Left lung (tissue), 10 donors: ENCODE measurements around the gene GMEB2. TPM values are rescaled to one million over a fixed set of nuclear protein-coding genes. Genes with fewer than 3 reads are reported as not detected.
A peak's percentile ranks its signal among the peaks of the same experiment; 100 is the strongest.

Experiments
- ATAC-seq: fragments of 200-7000 bp; cut with Tn5 transposase; one replicate; pipeline ENCODE4 v1.9.1; 2020; ENCODE audit warnings: moderate library complexity
- DNase-seq, 4 donors: peaks; one replicate each; pipeline ENCODE4 v3.0.0-alpha.2; 2013 to 2020
- H3K27ac ChIP-seq, 2 donors: fragments of 200-600 bp; sonication (generic) in 1 of 2; one replicate each; pipeline versions ENCODE4 v1.5.0 to v1.8.0; 2020 to 2021
- H3K27me3 ChIP-seq, 2 donors: fragments of 200-600 bp; sonication (generic) in 1 of 2; one replicate each; pipeline versions ENCODE4 v1.5.0 to v1.8.0; 2020 to 2021
- H3K36me3 ChIP-seq, 2 donors: fragments of 200-600 bp; sonication (generic) in 1 of 2; one replicate each; pipeline versions ENCODE4 v1.5.0 to v1.8.0; 2020 to 2021
- H3K4me1 ChIP-seq, 2 donors: fragments of 200-600 bp; one replicate each; pipeline ENCODE4 v1.8.0; 2021
- H3K4me3 ChIP-seq, 2 donors: fragments of 200-600 bp; sonication (generic) in 1 of 2; one replicate each; pipeline versions ENCODE4 v1.5.0 to v1.8.0; 2020 to 2021; ENCODE audit warnings: mild to moderate bottlenecking in 1 of 2
- H3K9me3 ChIP-seq, 2 donors: fragments of 200-600 bp; sonication (generic) in 1 of 2; one replicate each; pipeline versions ENCODE4 v1.5.0 to v1.8.0; 2020 to 2021
- CTCF ChIP-seq, 2 donors: fragments of 200-600 bp; sonication (generic) in 1 of 2; IDR thresholded peaks; one replicate each; pipeline versions ENCODE4 v1.5.0 to v1.8.0; 2021; ENCODE audit warnings: antibody characterized with exemption in 2 of 2
- intact Hi-C, 2 donors: fragments of 100-400 bp; cut with DNase I; formaldehyde crosslinking; loops; one replicate each; pipeline versions ENCODE4 v1.11.2 to v1.14.2; 2022
- polyA plus RNA-seq, 6 donors: library from polyadenylated mRNA; unstranded; fragments of 120-200 nt; gene quantifications; one replicate each; pipeline ENCODE4 v1.2.1, GENCODE V29; 2013; ENCODE audit not compliant: insufficient read length in 6 of 6
- total RNA-seq, 2 donors: library from RNA; stranded (reverse); fragmentation: NEBNext Ultra II Directional; extraction: Animal tissue kit (Norgen Biotek cat#: 25700); gene quantifications; one replicate each; pipeline ENCODE4 v1.2.1, GENCODE V29; 2021
- donor health status: DM: no; HTN: yes; CAD: no.
- donor health status: DM: no; HTN: no; CAD: no.

GMEB2 gene
- total and polyA plus RNA-seq, 8 donors = 8.1 to 12.4 (median 10.2) TPM

- H3K4me1 ChIP-seq = peaks cover 10 to 31% of the 10 kb centered on the region in 2 donors
- peaks cover 0 to 6% of the 10 kb centered on the region in 2 donors for H3K36me3 ChIP-seq
- H3K9me3 ChIP-seq = no peaks in the 10 kb centered on the region
- TF ChIP-seq CTCF (IDR thresholded peaks at IDR 0.05) = no peak
- ATAC-seq (no peak), DNase-seq (peak in 2 of 4 donors; percentile 10 to 42)
- no peak overlapping the region for H3K4me3 ChIP-seq
- intact Hi-C loops = no loop called here
- no peaks in the 10 kb centered on the region for H3K27me3 ChIP-seq
- H3K27ac ChIP-seq = no peak overlapping the region
These were observed 2.4 kb downstream of the GMEB2 start for GRCh38 chr20:63624486-63624885.

DNA sequence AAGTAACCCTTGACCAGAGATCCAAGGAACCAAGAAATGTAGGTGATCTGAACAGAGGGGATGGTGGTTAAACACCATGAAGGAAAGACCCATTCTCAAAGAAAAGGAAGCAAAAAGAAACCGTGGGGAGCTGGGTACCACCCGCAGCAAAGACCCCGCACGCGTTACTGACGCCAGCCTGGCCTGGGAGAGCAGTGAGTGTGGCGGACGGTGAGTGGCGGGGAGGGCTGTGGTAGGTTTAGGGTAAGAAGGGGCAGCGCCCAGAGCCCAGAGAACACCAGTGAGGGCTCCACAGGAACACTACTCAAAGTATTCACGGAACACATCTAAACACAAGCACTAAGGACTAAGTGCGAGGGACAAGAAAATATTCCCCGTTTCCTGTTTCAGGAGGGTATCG is 4.2 kb downstream of the GMEB2 start:
- peaks cover 0 to 23% of the 10 kb centered on the region in 2 donors for H3K36me3 ChIP-seq
- ATAC-seq (no peak), DNase-seq (peak in 1 of 4 donors; percentile 49)
- H3K27me3 ChIP-seq = no peaks in the 10 kb centered on the region
- intact Hi-C loops = no loop called here
- no peaks in the 10 kb centered on the region for H3K9me3 ChIP-seq
- H3K27ac ChIP-seq = no peak overlapping the region
- H3K4me3 ChIP-seq = no peak overlapping the region
- H3K4me1 ChIP-seq = peaks cover 5 to 15% of the 10 kb centered on the region in 2 donors
- TF ChIP-seq CTCF (IDR thresholded peaks at IDR 0.05) = no peak

GRCh38 chr20:63622096-63622495 is 4.8 kb downstream of the GMEB2 start:
- Histone ChIP-seq H3K4me3 (no peak overlapping the region), H3K27me3 (no peaks in the 10 kb centered on the region), H3K9me3 (no peaks in the 10 kb centered on the region), H3K36me3 (peaks cover 0 to 30% of the 10 kb centered on the region in 2 donors), H3K4me1 (peaks cover 5 to 15% of the 10 kb centered on the region in 2 donors), H3K27ac (no peak overlapping the region)
- DNase-seq (peak in 2 of 4 donors; percentile 4 to 30), ATAC-seq (no peak)
- intact Hi-C loops = no loop called here
- TF ChIP-seq CTCF (IDR thresholded peaks at IDR 0.05) = no peak

DNA sequence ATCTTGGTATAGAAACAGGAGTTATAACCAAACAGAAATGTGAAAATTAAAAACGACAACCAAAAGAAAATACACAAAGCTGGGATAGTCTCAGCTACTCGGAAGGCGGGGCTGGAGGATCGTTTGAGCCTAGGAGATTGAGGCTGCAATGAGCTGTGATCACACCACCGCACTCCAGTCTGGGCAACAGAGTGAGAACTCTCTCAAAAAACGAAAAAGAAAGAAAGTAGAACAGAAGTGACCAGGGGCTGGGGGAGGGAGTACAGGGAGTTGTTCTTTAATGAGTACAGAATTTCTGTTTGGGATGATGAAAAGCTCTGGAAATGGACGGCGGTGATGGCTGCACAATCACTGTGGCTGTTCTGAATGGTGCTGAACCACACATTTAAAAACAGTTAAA is 5.9 kb downstream of the GMEB2 start:
- Histone ChIP-seq H3K27ac (no peak overlapping the region), H3K4me3 (no peak overlapping the region), H3K27me3 (no peaks in the 10 kb centered on the region), H3K36me3 (peaks cover 0 to 41% of the 10 kb centered on the region in 2 donors), H3K4me1 (peaks cover 5 to 15% of the 10 kb centered on the region in 2 donors), H3K9me3 (no peaks in the 10 kb centered on the region)
- no peak for TF ChIP-seq CTCF (IDR thresholded peaks at IDR 0.05)
- intact Hi-C loops = no loop called here
- ATAC-seq (peak; percentile 50), DNase-seq (no peak)

GRCh38 chr20:63619505-63619904 is 7.4 kb downstream of the GMEB2 start:
- H3K9me3 ChIP-seq = no peaks in the 10 kb centered on the region
- no peak overlapping the region for H3K27ac ChIP-seq
- ATAC-seq = peak; percentile 29
- peaks cover 1 to 3% of the 10 kb centered on the region in 2 donors for H3K4me1 ChIP-seq
- DNase-seq = peak in 1 of 4 donors; percentile 41
- no peaks in the 10 kb centered on the region for H3K27me3 ChIP-seq
- intact Hi-C loops = no loop called here
- H3K4me3 ChIP-seq = no peak overlapping the region
- no peak for TF ChIP-seq CTCF (IDR thresholded peaks at IDR 0.05)
- H3K36me3 ChIP-seq = peaks cover 0 to 56% of the 10 kb centered on the region in 2 donors
